Retinal pigment epithelial cell (primary cell): ENCODE results near the gene LGALS16.

ENCODE experiments used
- DNase-seq: peaks from one replicate; pipeline ENCODE4 v3.0.0-alpha.2; 2010; ENCODE audit warnings: low read depth
- H3K4me3 ChIP-seq: 2 replicates; pipeline ENCODE4 v1.5.1; 2011; ENCODE audit warnings: mild to moderate bottlenecking, low read length, control low read depth, moderate library complexity
- CTCF ChIP-seq: conservative IDR thresholded peaks from 2 replicates; pipeline ENCODE4 v1.5.1; 2011; ENCODE audit warnings: low read depth, low read length, control low read depth, inconsistent platforms

The LGALS16 gene

GRCh38 chr19:39704181-39705044, 48.7 kb downstream of the LGALS16 start, which contains the start of gene LGALS14:
Gene LGALS14, plus strand, starts transcription at chr19:39704481. Its CDS starts 48 bp downstream, at chr19:39704529.
- no peak for TF ChIP-seq CTCF
- no peak within 1 kb of the TSS for H3K4me3 ChIP-seq
- no peak for DNase-seq

GRCh38 chr19:39705578-39706188, 50.0 kb downstream of the LGALS16 start:
- no peak overlapping the region for H3K4me3 ChIP-seq
- no peak for TF ChIP-seq CTCF
- no peak for DNase-seq

- no peak for DNase-seq
- H3K4me3 ChIP-seq = no peak overlapping the region
- TF ChIP-seq CTCF = no peak
These were observed 52.9 kb downstream of the LGALS16 start for GRCh38 chr19:39708594-39708993.

GRCh38 chr19:39709026-39709872, 53.5 kb downstream of the LGALS16 start:
- DNase-seq = no peak
- no peak for TF ChIP-seq CTCF
- H3K4me3 ChIP-seq = no peak overlapping the region
